Peyer's patch (tissue), 4 donors: ENCODE data around the gene RPL3. TPM values are rescaled to one million over a fixed set of nuclear protein-coding genes. Genes with fewer than 3 reads are reported as not detected.

Experiments used
- DNase-seq, 3 donors: peaks; one replicate each; pipeline ENCODE4 v3.0.0-alpha.2; 2017 to 2019
- H3K27ac ChIP-seq, 4 donors: fragments of 200-600 bp; sonication (generic); one replicate each; pipeline ENCODE4 v1.5.1; 2016 to 2019
- H3K27me3 ChIP-seq, 2 donors: fragments of 200-600 bp; sonication (generic); one replicate each; pipeline ENCODE4 v1.5.1; 2019
- H3K36me3 ChIP-seq, 3 donors: fragments of 200-600 bp; sonication (generic); one replicate each; pipeline ENCODE4 v1.5.1; 2016 to 2019
- H3K4me1 ChIP-seq, 4 donors: fragments of 200-600 bp; sonication (generic); one replicate each; pipeline ENCODE4 v1.5.1; 2016 to 2019
- H3K4me3 ChIP-seq, 4 donors: fragments of 200-600 bp; sonication (generic); 1 replicate in 3 of 4; 2 replicates in 1 of 4; pipeline ENCODE4 v1.5.1; 2016 to 2019; ENCODE audit warnings: mild to moderate bottlenecking in 1 of 4
- H3K9me3 ChIP-seq, 4 donors: fragments of 200-600 bp; sonication (generic); one replicate each; pipeline ENCODE4 v1.5.1; 2016 to 2019; ENCODE audit warnings: mild to moderate bottlenecking in 1 of 4
- POLR2A ChIP-seq, 2 donors: fragments of 450-650 bp; IDR thresholded peaks; one replicate each; pipeline ENCODE4 v1.5.1; 2017; ENCODE audit warnings: antibody characterized with exemption in 2 of 2, mild to moderate bottlenecking in 2 of 2, moderate library complexity in 2 of 2
- total RNA-seq, 4 donors: library from RNA; depleted of rRNA; stranded (reverse); fragments of >200 nt; gene quantifications; one replicate each; pipeline ENCODE4 v1.1.0, GENCODE V29; 2016
- TF ChIP-seq, protein P1 (sequence below), 6 experiments: fragments of 450-650 bp in 4 of 6; fragments of 200-600 bp in 2 of 6; sonication (generic) in 1 of 6; IDR thresholded peaks; one replicate each; pipeline ENCODE4 v1.5.1; 2017 to 2019; ENCODE audit warnings: antibody characterized with exemption in 6 of 6, mild to moderate bottlenecking in 3 of 6, moderate library complexity in 1 of 6

Gene RPL3
- total RNA-seq, 4 donors from 2014 or later: 736 to 1,914 (median 1,266) TPM

DNA sequence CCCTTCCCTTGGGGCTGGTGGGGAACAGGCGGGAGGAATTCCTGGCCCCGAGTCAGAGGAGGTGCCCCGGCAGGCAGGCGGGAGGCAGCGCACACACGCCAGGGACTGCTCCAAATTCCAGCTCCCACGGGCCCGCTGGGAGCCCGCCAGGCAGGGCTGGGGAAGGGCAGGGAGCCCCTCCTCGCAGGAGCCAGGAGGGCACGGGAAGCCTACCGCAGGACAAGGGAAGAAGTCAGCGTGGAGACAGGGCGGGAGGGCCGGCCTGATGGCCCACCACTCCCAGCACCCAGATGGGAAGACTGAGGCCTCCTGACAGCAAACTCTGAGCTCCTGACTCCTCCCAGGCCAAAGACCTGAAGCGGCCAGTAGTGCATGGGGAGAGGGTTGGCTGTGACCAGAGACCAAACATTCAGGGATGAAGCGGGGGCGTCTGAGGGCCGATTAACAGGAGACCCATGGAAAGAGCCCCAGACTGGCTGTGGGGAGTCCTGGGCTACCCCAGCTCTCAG is 22.4 kb downstream of the RPL3 start:
- Histone ChIP-seq H3K9me3 (no peaks in the 10 kb centered on the region), H3K4me3 (no peak overlapping the region), H3K27ac (peak overlapping the region in 3 of 4 donors; percentile 10 to 54 (median 40)), H3K4me1 (peaks cover 0 to 20% (median 11%) of the 10 kb centered on the region in 4 donors), H3K27me3 (no peaks in the 10 kb centered on the region), H3K36me3 (no peaks in the 10 kb centered on the region)
- DNase-seq: no peak
- TF ChIP-seq, protein P1, sequence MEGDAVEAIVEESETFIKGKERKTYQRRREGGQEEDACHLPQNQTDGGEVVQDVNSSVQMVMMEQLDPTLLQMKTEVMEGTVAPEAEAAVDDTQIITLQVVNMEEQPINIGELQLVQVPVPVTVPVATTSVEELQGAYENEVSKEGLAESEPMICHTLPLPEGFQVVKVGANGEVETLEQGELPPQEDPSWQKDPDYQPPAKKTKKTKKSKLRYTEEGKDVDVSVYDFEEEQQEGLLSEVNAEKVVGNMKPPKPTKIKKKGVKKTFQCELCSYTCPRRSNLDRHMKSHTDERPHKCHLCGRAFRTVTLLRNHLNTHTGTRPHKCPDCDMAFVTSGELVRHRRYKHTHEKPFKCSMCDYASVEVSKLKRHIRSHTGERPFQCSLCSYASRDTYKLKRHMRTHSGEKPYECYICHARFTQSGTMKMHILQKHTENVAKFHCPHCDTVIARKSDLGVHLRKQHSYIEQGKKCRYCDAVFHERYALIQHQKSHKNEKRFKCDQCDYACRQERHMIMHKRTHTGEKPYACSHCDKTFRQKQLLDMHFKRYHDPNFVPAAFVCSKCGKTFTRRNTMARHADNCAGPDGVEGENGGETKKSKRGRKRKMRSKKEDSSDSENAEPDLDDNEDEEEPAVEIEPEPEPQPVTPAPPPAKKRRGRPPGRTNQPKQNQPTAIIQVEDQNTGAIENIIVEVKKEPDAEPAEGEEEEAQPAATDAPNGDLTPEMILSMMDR (IDR thresholded peaks at IDR 0.05): no peak
- no peak for TF ChIP-seq POLR2A (IDR thresholded peaks at IDR 0.05)

DNA sequence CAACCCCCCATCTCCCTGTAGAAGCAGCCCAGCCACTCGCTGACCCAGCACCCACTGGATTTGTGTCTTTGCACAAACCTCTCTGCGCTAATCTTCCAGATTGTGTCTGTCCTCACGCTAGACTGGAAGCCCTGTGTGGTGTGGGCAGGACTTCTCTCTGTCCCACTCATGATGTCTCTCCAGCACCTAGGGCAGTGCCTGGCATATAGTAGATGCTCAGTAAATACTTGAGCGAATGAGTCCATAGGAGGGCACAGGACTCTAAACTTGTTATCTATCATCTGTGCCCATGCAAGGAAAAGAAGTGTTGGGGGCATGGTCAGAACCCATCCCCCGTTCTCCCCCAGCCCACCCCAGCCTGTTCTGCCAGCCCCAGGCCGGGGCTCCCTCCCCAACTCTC is 22.9 kb downstream of the RPL3 start:
- no peak for DNase-seq
- H3K4me1 ChIP-seq: peaks cover 0 to 25% (median 11%) of the 10 kb centered on the region in 4 donors
- no peaks in the 10 kb centered on the region for H3K27me3 ChIP-seq
- TF ChIP-seq POLR2A (IDR thresholded peaks at IDR 0.05): no peak
- TF ChIP-seq, protein P1 (IDR thresholded peaks at IDR 0.05): no peak
- no peak overlapping the region for H3K27ac ChIP-seq
- H3K9me3 ChIP-seq: no peaks in the 10 kb centered on the region
- no peak overlapping the region for H3K4me3 ChIP-seq
- H3K36me3 ChIP-seq: no peaks in the 10 kb centered on the region

DNA sequence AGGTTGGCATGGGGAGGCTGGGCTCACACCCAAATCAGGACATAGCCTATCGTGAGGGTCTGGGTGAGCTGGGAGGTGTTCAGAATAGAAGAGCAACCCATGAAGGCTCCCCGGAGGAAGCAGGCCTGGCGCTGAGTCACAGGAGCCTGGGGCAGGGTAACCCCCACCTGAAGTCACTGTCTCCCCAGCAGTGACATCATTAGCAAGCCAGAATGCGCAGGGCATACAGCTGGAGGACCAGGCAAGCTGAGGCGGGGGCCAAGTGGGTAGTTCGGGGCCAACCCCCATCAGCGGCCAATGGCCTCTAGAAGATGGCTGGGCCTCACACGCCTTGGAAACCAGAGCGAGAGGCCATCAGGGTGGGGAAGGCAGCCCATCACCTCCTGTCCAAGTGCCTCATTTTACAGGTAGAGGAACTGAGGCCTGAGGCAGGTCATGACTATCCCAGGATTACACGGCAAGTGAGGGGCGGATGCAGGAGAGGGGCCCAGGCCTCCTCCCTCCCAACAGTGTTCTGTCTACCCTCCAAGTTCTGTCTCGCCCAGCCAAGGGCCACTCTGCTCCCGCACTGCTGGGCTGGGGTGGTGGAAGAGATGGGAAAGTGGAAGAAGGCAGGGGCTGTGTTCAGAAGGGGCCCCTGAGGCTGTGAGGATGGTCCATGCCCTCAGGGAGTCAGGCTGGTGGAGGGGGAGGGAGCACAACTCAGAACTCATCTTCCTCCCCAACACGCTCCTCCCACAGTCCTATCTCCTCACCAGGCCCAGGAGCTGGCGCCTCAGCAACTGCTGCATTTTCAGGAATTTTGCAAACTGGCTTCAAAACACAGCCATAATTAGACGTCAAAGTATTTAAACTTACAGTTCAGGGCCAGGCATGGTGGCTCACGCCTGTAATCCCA is 24.6 kb downstream of the RPL3 start:
- TF ChIP-seq, protein P1 (IDR thresholded peaks at IDR 0.05): no peak
- no peak for TF ChIP-seq POLR2A (IDR thresholded peaks at IDR 0.05)
- Histone ChIP-seq H3K4me3 (no peak overlapping the region), H3K27ac (no peak overlapping the region), H3K36me3 (no peaks in the 10 kb centered on the region), H3K9me3 (no peaks in the 10 kb centered on the region), H3K4me1 (peaks cover 0 to 16% (median 5%) of the 10 kb centered on the region in 4 donors), H3K27me3 (no peaks in the 10 kb centered on the region)
- DNase-seq: no peak

DNA sequence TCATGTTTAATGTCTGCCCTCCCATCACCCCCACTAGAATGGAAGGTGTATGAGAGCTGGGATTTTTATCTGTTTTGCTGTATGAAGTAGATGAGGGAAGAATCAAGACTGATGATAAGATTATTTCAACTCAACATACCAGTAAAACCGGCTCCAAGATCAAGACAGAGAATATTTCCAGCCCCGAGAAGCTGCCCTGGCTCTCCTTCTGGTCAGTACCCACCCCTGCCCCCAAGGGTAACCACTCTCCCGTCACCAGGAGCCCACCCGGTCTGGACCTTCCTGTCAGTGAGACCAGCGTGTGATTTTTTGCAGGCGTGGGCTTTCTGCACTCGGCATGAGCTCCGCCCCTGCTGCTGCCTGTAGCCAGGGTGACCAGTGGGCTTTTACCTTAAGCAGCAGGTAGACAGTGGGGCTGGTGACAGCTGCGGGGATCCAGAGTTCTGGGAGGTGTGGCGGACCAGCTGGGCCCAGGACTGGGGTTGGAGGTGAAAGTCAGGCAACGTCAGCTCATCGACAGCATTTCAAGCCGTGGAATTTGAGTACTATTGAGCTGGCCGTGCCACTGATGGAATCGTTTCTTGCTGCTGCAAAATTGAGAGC is 25.6 kb downstream of the RPL3 start:
- no peaks in the 10 kb centered on the region for H3K36me3 ChIP-seq
- no peak overlapping the region for H3K27ac ChIP-seq
- H3K27me3 ChIP-seq: no peaks in the 10 kb centered on the region
- no peak overlapping the region for H3K4me3 ChIP-seq
- H3K4me1 ChIP-seq: peaks cover 0 to 16% (median 5%) of the 10 kb centered on the region in 4 donors
- no peak for TF ChIP-seq POLR2A (IDR thresholded peaks at IDR 0.05)
- TF ChIP-seq, protein P1 (IDR thresholded peaks at IDR 0.05): no peak
- H3K9me3 ChIP-seq: no peaks in the 10 kb centered on the region
- DNase-seq: no peak

DNA sequence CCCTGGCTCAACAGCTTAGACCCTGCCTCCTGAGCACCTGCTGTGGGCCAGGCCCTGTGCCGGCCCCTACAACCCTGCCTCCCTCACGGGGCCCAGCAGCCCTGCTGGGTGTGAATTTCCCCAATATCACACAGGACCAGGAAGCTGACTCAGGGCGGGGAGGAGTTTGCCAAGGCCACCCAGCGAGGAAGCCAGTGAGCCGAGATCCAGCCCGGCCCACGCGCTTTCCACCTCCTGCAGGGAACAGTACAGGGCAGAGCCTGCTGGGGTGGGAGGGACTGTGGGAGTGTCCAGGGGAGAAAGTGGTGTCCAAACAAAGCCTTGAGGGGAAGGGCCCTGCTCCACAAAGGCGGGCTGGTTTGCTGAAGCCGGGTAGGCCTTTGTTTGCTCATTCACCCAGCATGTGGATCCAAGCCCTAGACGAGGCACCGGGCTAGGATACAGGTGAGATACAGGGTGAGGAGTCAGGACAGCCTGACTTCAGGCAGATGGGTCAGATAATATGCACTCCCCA is 26.8 kb downstream of the RPL3 start:
- DNase-seq: peak; percentile 45 to 87 (median 81)
- Histone ChIP-seq H3K9me3 (no peaks in the 10 kb centered on the region), H3K27ac (peak overlapping the region in 3 of 4 donors; percentile 26 to 67 (median 36)), H3K27me3 (no peaks in the 10 kb centered on the region), H3K4me3 (no peak overlapping the region), H3K36me3 (no peaks in the 10 kb centered on the region), H3K4me1 (peaks cover 0 to 15% (median 4%) of the 10 kb centered on the region in 4 donors)
- TF ChIP-seq, protein P1 (IDR thresholded peaks at IDR 0.05): no peak
- TF ChIP-seq POLR2A (IDR thresholded peaks at IDR 0.05): no peak
